ENCODE data around the gene AIRE. TPM values are rescaled to one million over a fixed set of nuclear protein-coding genes. Genes with fewer than 3 reads are reported as not detected.

The AIRE gene
- total and polyA plus RNA-seq, 7 donors = 0.01 to 0.19 (median 0.11) TPM; not detected in 3

GRCh38 chr21:44298301-44298700 lies 12.6 kb downstream of the AIRE start:
- WGBS, 3 donors = 91 to 95% (median 91%) methylated on average over 2 of the region's 2 CpGs
- intact Hi-C loops (cut with DNase I) = no loop called here
- DNase-seq (no peak), ATAC-seq (no peak)
- H3K9me3 ChIP-seq = no peaks in the 10 kb centered on the region
- TF ChIP-seq CTCF (IDR thresholded peaks at IDR 0.05) = no peak
- H3K27me3 ChIP-seq (ENCODE audit: insufficient read depth in 3 of 3, low read length in 2 of 3) = peaks cover 0 to 17% (median 7%) of the 10 kb centered on the region in 3 donors
- no peak overlapping the region for H3K27ac ChIP-seq
- peaks cover 32% of the 10 kb centered on the region for H3K4me1 ChIP-seq
- no peaks in the 10 kb centered on the region for H3K36me3 ChIP-seq (ENCODE audit: insufficient read depth in 1 of 2, low read depth in 1 of 2)
- H3K4me3 ChIP-seq = no peak overlapping the region

GRCh38 chr21:44299085-44299457 lies 13.4 kb downstream of the AIRE start:
- DNase-seq (no peak), ATAC-seq (no peak)
- 45 to 60% (median 50%) methylated on average over 10 of the region's 10 CpGs for WGBS, 3 donors
- Histone ChIP-seq H3K27ac (peak overlapping the region; percentile 74), H3K4me1 (peaks cover 32% of the 10 kb centered on the region), H3K9me3 (no peaks in the 10 kb centered on the region), H3K4me3 (peak overlapping the region; percentile 76), H3K36me3 (ENCODE audit: insufficient read depth in 1 of 2, low read depth in 1 of 2) (no peaks in the 10 kb centered on the region), H3K27me3 (ENCODE audit: insufficient read depth in 3 of 3, low read length in 2 of 3) (peaks cover 0 to 17% (median 4%) of the 10 kb centered on the region in 3 donors)
- intact Hi-C loops (cut with DNase I) = no loop called here
- no peak for TF ChIP-seq CTCF (IDR thresholded peaks at IDR 0.05)

- ATAC-seq = peak; percentile 35 to 67 (median 56)
- peaks cover 32% of the 10 kb centered on the region for H3K4me1 ChIP-seq
Observed at GRCh38 chr21:44299458-44300261, 14.0 kb downstream of the AIRE start, which contains the start of gene PFKL. PFKL (plus strand) TSS chr21:44300053; CDS start chr21:44300106, 53 bp downstream.

GRCh38 chr21:44300262-44300959 lies 14.7 kb downstream of the AIRE start:
- DNase-seq (peak; percentile 78 to 81), ATAC-seq (peak; percentile 36 to 43 (median 36))
- TF ChIP-seq CTCF (IDR thresholded peaks at IDR 0.05) = no peak
- Histone ChIP-seq H3K9me3 (no peaks in the 10 kb centered on the region), H3K4me1 (peaks cover 32% of the 10 kb centered on the region), H3K27ac (peak overlapping the region; percentile 76), H3K4me3 (peak overlapping the region; percentile 76), H3K27me3 (ENCODE audit: insufficient read depth in 3 of 3, low read length in 2 of 3) (peaks cover 0 to 11% (median 4%) of the 10 kb centered on the region in 3 donors), H3K36me3 (ENCODE audit: insufficient read depth in 1 of 2, low read depth in 1 of 2) (no peaks in the 10 kb centered on the region)
- intact Hi-C loops (cut with DNase I) = loop anchor here in 1 of 2 donors (5.0 kb wide), 1 partner anchor 37 kb away; the partner anchor contains the start of gene CFAP410
- 7 to 24% (median 7%) methylated on average over 35 to 67 of the region's 67 CpGs for WGBS, 3 donors

More at GRCh38 chr21:44299458-44300261, 14.0 kb downstream of the AIRE start, which contains the start of gene PFKL:
- DNase-seq = peak; percentile 71 to 79
- intact Hi-C loops (cut with DNase I) = loop anchor here in 1 of 2 donors (5.0 kb wide), 1 partner anchor 38 kb away; the partner anchor contains the start of gene CFAP410
- H3K9me3 ChIP-seq = no peaks in the 10 kb centered on the region
- H3K4me3 ChIP-seq = peak within 1 kb of the TSS; percentile 76
- H3K27me3 ChIP-seq (ENCODE audit: insufficient read depth in 3 of 3, low read length in 2 of 3) = peaks cover 0 to 13% (median 4%) of the 10 kb centered on the region in 3 donors
- WGBS, 3 donors = 2 to 8% (median 3%) methylated on average over 32 to 94 of the region's 94 CpGs
- H3K36me3 ChIP-seq (ENCODE audit: insufficient read depth in 1 of 2, low read depth in 1 of 2) = no peaks in the 10 kb centered on the region
- no peak for TF ChIP-seq CTCF (IDR thresholded peaks at IDR 0.05)
- H3K27ac ChIP-seq = peak within 1 kb of the TSS; percentile 76

All from psoas muscle (tissue), 8 donors.